ENCODE data around the gene RNF41. TPM values are rescaled to one million over a fixed set of nuclear protein-coding genes. Genes with fewer than 3 reads are reported as not detected.

RNF41 gene
- total and polyA plus RNA-seq, 2 of the 13 experiments (the other 11 are each of a cell fraction or from before 2014, with no cell fraction given), result 27.1 to 39.4 TPM

GRCh38 chr12:56267443-56268071 lies 45.8 kb upstream of the RNF41 start (continued):
- TF ChIP-seq KDM5A (IDR thresholded peaks at IDR 0.05; ENCODE audit: borderline replicate concordance, low read length) (0 out of 2 replicates have a peak, but pooled peaks have one; percentile 12), ZNF703 (CRISPR knock-in tag; IDR thresholded peaks at IDR 0.05; ENCODE audit: borderline replicate concordance) (no peak), ZNF746 (CRISPR knock-in tag; IDR thresholded peaks at IDR 0.05) (no peak)

GRCh38 chr12:56266693-56267442 lies 45.1 kb upstream of the RNF41 start, which contains the start of gene COQ10A:
Gene COQ10A, plus strand, starts transcription at chr12:56266942. Its CDS starts 177 bp downstream, at chr12:56267119.
- intact Hi-C loops (cut with micrococcal nuclease; ENCODE audit: unreplicated experiment) (loop anchor here (2.0 kb wide), 2 partner anchors 20 to 74 kb away; no protein-coding TSS in a partner anchor), in situ Hi-C loops (cut with HindIII; ENCODE audit: extremely low pct_ligation_motif_present, low pct_unique_long_range_greater_than_20kb) (no loop called here)
- WGBS (ENCODE audit: low lambda C conversion rate), result 2% methylated on average over 26 of the region's 68 CpGs
- ChIA-PET CTCF (ENCODE audit: low intra/inter-chr PET ratio, low total read pairs) (interaction anchor here (0.9 to 1.4 kb wide), 2 partner anchors 9 to 36 kb away, joined by 3 to 6 read pairs; partner anchors contain the start of gene ANKRD52), POLR2A (interaction anchor here (0.6 to 3.6 kb wide), 31 partner anchors 9 to 221 kb away, joined by 3 to 47 read pairs (median 5); partner anchors contain the start of genes ANKRD52, CNPY2, CS and ESYT1)
- FAIRE-seq (peak; percentile 80), ATAC-seq (peak; percentile 90), DNase-seq (ENCODE audit: low spot score) (peak; percentile 83)
- Histone ChIP-seq H2AFZ (ENCODE audit: low read length) (peak within 1 kb of the TSS; percentile 49), H3K4me1 (ENCODE audit: insufficient read depth, low read length) (peaks cover 18% of the 10 kb centered on the region), H3K4me3 (replicated peaks in 1 of 3; ENCODE audit: insufficient read depth in 1 of 3, low read depth in 2 of 3, low read length in 3 of 3) (peak within 1 kb of the TSS; percentile 54 to 91 (median 83)), H3K79me2 (ENCODE audit: insufficient read depth, low read length) (no peaks in the 10 kb centered on the region), H3K27me3 (ENCODE audit: control insufficient read depth in 1 of 2, insufficient read depth in 2 of 2, low read length in 2 of 2) (no peaks in the 10 kb centered on the region; a peak in 1 of 5 replicates), H3K9ac (ENCODE audit: insufficient read depth, low read depth, low read length) (peak within 1 kb of the TSS; percentile 69), H3K9me3 (ENCODE audit: low read length) (no peaks in the 10 kb centered on the region), H3K27ac (ENCODE audit: extremely low read length, insufficient read depth, low read length) (peak within 1 kb of the TSS; percentile 82), H4K20me1 (ENCODE audit: insufficient read depth, low read length) (no peaks in the 10 kb centered on the region), H3K4me2 (ENCODE audit: low read depth, low read length) (peak within 1 kb of the TSS; percentile 99), H3K36me3 (replicated peaks in 1 of 2; ENCODE audit: control insufficient read depth in 1 of 2, insufficient read depth in 2 of 2, low read length in 2 of 2) (peaks cover 6 to 14% of the 10 kb centered on the region in 2 experiments; a peak in 3 of 5 replicates)
- no TSS peak for BruUV-seq (replicated peaks)
- TF ChIP-seq JUN (CRISPR knock-in tag; IDR thresholded peaks at IDR 0.05) (0 out of 2 replicates have a peak, but pooled peaks have one; percentile 52), MXD3 (CRISPR knock-in tag; IDR thresholded peaks at IDR 0.05) (peak; percentile 84), ARID5B (CRISPR knock-in tag; IDR thresholded peaks at IDR 0.05) (peak; percentile 52; the same call in 1 of the 2 replicates), ZNF136 (CRISPR knock-in tag; IDR thresholded peaks at IDR 0.05; ENCODE audit: low read depth) (peak; percentile 76; the same call in 1 of the 2 replicates), ZFP62 (CRISPR knock-in tag; IDR thresholded peaks at IDR 0.05) (no peak), ZNF431 (CRISPR knock-in tag; IDR thresholded peaks at IDR 0.05; ENCODE audit: borderline replicate concordance, low read depth) (0 out of 2 replicates have a peak, but pooled peaks have one; percentile 27), TOE1 (CRISPR knock-in tag; IDR thresholded peaks at IDR 0.05) (no peak), RNF219 (CRISPR knock-in tag; IDR thresholded peaks at IDR 0.05) (no peak), TSC22D2 (CRISPR knock-in tag; IDR thresholded peaks at IDR 0.05; ENCODE audit: borderline replicate concordance) (0 out of 2 replicates have a peak, but pooled peaks have one; percentile 57), HOXA5 (CRISPR knock-in tag; IDR thresholded peaks at IDR 0.05) (no peak), PITX1 (CRISPR knock-in tag; IDR thresholded peaks at IDR 0.05) (no peak)

Measured in HepG2 (cell line).